ENCODE measurements around the gene TRAFD1.

TRAFD1 gene

GRCh38 chr12:112161711-112162110 lies 36.4 kb downstream of the TRAFD1 start:
- no peak for DNase-seq

- DNase-seq = no peak
Observed at GRCh38 chr12:112162241-112162790, 37.0 kb downstream of the TRAFD1 start.

GRCh38 chr12:112163056-112163455 lies 37.7 kb downstream of the TRAFD1 start:
- no peak for DNase-seq

DNA sequence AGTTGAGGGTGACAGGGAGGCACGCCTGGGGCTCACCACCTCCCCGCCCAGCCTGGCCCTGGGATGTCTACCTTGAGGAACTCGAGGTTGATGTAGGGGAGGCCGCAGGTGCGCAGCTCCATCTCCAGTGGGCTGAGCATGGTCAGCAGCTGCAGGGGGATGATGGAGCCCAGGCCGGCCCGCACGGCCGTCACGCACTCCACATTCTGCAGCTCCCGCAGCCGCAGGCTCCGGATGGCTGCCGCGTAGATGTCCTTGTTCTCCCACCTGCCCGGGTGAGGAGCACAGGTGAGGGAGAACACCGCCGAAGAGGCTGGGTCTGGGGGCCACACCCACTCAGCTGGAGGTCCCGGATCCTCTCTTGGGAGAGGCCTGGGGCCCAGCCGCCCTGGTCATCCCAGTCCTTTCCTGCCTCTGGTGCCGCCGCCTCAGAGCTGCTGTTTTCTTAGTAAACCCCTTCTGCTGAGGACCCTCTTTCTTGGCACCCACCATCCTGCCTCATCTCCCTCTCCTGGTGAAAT lies 38.2 kb downstream of the TRAFD1 start:
- DNase-seq = no peak

DNA sequence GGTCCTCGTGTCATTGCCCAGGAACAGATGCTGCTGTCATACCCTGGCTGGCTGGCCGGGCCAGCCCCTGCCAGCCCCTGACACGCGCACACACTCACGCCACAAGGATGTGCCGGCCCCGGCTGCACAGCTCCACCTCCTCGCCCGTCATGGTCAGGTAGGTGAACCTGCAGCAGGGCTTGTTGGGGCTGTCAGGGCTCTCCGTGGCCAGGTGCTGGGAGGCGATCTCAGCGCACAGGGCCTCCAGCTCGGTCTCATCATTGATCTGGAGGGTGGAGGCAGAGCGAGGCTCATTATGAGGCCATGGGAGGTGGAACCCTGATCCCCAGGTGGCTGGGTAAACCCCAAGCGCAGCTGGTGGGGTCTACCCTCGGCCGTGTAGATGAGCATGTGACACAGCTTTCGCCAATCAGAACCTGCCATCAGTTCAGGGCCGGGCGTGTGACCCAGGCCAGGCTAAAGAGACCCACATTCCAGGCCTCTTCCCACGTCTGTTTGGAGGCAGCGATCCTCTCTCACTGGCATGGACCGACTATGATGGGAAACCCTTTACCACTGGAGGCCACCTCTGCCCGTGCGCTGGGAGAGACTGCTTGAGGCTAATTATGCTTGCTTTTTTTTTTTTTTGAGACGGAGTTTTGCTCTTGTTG lies 38.8 kb downstream of the TRAFD1 start:
- no peak for DNase-seq

- no peak for DNase-seq
Observed at GRCh38 chr12:112165624-112166023, 40.3 kb downstream of the TRAFD1 start.

- DNase-seq = no peak
Observed at GRCh38 chr12:112166051-112167015, 41.0 kb downstream of the TRAFD1 start.

DNA sequence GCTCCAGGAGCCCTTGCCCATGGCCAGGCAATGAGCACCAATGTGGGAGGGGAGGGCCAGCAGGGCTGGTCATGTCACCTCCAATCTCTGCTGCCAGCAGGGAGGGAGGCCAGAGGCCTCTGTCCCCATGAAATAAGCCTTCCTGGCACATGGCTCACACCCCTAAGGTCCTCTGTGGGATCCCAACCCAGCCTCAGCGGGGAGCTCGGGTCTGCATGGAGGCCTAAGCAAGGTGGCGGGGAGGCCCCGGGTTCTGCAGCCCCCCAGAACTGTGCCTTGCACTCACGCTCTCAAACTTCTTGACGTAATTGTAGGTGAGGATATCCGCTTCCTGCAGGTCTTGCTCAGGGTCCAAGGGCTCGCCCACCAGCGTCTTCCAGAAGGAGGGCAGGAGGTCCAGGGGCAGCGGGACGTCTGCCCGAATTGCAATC lies 41.7 kb downstream of the TRAFD1 start:
- DNase-seq = no peak

DNA sequence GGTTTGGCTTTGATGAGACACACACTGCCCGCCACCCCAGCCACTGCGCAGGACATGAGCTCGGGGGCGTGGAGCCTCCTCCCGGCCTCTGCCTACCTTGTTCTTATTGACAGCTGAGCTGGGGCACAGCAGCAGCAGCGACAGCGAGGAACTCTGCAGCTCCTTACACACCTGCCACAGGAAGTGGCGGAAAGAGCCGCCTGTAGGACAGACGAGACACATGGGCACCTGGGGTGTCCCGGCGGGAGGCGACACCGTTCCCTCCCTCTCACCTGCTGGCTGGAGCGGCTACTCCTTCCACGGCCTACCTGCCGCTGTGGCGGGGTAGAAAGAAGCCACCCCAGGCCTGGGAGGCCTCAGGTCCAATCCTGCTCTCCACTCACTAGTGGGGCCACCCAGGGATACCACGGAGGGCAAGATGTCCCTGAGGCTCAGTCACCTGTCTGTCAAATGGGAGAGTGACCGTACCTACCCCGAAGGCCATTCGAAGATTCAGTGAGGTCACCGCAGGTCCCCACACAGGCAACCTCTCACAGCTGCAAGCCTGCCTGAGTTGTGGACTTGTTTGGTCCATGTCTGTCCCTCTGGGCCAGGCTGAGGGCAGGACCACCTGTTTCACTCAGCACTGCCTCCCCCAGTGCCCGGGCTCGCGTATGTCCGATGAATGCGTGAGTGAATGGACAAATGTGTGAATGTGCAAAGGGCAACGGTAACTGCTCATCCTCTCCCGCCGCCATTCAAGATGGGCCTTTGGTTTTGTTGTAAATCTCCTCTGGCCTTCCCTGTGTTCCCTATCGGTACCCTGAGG lies 42.6 kb downstream of the TRAFD1 start:
- no peak for DNase-seq

- DNase-seq = no peak
Observed at GRCh38 chr12:112168561-112168971, 43.2 kb downstream of the TRAFD1 start.

DNA sequence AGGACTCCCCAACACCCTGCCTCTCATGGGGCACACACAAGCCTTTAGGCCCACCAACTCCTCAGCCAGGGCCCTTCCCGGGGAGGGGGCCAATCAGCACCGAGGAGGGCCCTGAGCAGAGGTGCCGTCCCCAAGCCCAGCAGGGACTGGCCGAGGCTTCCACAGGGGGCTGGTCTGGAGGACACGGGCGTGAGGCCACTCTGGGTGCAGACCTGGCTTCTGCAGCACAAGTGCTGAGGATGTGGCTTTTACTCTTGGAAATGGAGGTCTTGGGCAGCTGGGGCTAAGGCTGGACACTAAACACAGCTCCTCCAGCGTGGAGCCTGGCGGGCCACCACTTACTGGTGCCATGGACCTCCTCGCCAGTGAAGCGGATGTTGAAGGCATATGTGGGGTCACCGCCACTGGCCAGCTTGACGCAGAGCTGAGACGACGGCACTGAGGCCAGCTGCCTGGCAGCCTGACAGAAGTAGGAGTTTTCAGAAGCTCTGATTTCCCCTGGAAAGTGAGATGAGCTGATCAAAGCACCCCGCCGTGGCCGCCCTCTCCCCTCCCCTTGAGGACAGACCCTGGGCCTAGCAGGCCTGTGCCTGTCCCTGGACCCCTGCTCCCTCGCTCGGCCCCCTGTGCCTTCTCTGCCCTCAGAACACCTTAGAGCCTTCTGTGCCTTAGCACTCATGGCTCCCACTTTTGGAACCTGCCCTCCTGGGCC lies 44.0 kb downstream of the TRAFD1 start:
- DNase-seq = no peak

DNA sequence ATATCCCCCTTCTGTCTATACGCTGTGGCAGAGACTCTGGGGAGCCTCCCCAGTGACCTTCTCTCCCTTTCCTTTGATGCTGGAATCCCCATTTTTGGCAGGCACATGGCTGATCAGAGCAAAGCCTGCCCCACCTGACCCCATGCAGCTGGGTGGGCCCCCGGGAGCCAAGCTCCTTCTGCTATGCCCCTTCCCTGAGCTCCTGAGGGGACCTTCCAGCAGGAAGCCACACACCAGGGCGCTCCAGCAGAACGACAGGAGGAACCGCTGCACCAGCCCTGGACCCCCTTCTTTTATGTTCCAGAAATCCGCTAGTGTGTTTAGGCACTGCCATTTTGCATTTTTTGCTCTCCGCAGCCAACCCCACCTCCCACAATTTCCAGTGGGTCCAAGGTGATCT lies 44.6 kb downstream of the TRAFD1 start:
- no peak for DNase-seq

DNA sequence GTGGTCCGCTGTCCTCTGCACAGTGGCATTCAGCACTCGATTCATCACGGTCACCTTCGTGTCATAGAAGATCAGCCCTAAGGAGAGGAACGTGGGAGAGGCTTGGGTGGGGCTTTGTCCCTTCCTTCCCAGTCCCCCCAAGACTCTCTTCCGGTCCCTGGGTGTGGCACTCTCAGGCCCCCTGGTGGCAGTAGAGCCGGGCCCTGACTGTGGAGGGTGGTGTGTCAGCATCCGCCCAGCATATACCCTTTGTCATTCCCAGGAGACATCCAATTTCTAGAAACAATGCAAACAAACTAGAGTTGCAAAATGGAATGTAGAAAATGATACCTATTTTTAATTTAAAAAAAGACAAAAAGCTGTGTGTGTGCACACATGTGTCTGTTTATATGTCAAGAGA lies 45.0 kb downstream of the TRAFD1 start:
- DNase-seq = peak; percentile 48 to 52

DNA sequence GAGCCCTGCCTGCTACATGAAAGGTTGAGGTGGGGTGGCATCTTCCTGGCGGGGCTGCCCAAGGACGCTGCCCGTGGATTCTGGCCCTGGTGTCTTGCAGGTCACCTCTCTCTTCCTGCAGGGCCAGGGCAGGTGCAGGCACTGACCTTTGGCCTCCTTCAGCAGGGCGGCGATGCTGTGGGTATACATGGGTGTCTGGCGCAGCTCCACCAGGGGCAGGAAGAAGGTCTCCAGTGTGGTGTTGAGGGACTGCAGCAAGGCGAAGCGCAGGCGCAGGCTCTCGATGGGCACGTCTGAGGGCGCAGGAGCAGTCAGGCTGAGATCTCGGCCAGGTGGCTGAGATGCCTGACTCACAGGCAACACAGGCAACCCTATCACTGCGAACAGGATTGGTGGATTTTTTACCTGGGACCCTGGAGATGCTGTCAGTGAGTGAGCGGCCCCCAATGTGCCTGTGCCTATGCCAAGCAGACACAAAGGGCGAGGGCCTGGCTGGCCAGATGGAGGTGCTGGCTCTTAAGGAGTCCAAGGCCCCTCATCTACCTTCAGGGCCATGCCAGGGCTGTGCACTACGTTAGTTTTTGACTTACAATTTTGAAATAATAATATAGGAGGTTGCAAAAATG lies 45.7 kb downstream of the TRAFD1 start:
- DNase-seq = no peak

- DNase-seq = no peak
Observed at GRCh38 chr12:112172556-112173324, 47.4 kb downstream of the TRAFD1 start.

DNA sequence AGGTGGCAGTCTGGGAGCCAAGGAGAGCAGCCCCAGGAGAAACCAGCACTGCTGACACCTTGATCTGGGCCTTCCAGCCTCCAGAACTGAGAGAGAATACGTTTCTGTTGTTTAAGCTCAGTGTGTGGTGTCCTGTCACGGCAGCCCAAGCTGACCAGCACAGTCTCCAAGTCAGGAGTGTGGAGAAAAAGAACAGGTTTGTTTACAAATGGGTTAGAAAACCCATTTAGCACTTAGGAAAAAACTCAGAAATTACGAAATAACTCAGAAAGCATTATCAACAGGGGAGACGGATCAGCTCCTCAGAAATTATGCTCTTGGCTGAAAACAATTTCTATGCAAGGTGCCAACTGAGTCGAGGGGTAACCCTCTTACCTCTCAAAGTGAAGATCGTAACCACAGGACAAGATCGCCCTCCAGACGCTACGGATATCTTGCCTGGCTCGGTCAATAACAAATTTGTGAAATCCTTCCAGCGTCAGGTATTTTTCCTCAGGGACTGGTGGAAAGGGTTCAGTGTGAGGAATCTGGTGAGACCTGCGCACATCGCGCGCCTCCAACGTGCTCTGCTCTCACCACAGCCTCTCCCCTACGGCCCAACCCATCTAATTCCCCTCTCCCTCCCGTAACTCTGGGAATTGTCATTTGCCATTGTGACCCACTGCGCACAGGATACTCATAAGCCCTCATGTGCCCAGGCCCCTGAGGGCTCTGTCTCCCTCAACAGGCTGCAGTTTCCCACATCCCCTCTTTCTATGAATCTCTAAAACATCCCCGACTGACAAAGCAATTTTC lies 50.2 kb downstream of the TRAFD1 start:
- DNase-seq = no peak

- DNase-seq = no peak
Observed at GRCh38 chr12:112176321-112177010, 51.1 kb downstream of the TRAFD1 start.

- DNase-seq = no peak
Observed at GRCh38 chr12:112178796-112179195, 53.4 kb downstream of the TRAFD1 start.

DNA sequence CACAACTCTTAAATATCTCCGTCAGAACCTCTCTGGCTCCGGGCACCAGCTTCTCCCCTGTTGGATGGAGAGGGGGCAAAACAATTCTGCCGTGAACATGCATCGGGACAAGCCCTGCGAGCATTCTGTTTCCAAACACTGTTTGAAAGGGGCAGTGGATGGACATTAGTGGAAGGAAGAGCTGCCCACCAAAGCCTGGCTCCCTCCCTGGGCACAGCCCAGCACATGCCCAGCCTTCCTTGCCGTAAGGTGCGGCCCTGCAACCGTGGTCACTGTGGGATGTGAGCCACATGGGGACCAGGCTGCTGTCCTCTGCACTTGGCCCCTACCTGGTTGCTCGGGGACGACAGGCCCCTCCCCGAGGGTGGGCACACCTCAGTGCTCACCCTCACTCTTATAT lies 54.0 kb downstream of the TRAFD1 start:
- no peak for DNase-seq

Measured in activated T-cell treated with anti-CD3 and anti-CD28 coated beads, Interleukin-2, amount 50 U/mL, for 48 hours (primary cell).